ENCODE data around the gene OR2V2.

DNA sequence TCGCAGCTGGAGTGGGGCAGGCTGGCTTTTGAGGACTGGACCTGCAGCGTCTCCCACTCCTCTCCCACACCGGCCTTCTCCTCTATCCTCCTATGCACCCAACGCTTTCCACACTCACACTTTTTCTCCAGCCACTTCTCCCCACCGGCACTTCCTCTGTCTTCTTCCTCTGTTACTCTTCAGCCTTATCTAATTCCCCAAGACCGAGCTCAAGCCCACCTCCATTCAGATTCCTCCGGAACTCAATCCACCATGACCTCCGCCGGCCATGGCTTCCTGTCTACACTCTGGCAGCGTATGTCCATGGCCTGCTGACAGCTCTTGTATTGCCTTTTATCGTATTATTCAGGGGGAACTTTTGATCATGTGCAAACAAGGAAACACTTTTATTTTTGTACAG lies 15.9 kb upstream of the OR2V2 start:
- TF ChIP-seq CTCF (conservative IDR thresholded peaks at IDR 0.05; ENCODE audit: low read length), result no peak
- TF ChIP-seq EZH2phosphoT487 (IDR thresholded peaks at IDR 0.05; ENCODE audit: borderline replicate concordance), result no peak

All from Loucy (cell line).